DOHH2 (cell line): ENCODE data around the gene TGFB2.

ENCODE experiments used
- EZH2phosphoT487 ChIP-seq: fragments of 200-600 bp; sonication (generic); IDR thresholded peaks from 2 replicates; pipeline ENCODE4 v1.6.1; 2017; ENCODE audit warnings: borderline replicate concordance, mild to moderate bottlenecking, antibody characterized with exemption, low read length, moderate library complexity, mixed read lengths
- TF ChIP-seq, protein P1 (sequence below): fragments of 200-600 bp; sonication (generic); IDR thresholded peaks from one replicate; pipeline ENCODE4 v1.5.1; 2014; ENCODE audit warnings: antibody characterized with exemption, mild to moderate bottlenecking, low read depth, low read length; ENCODE audit not compliant: poor library complexity, severe bottlenecking

DNA sequence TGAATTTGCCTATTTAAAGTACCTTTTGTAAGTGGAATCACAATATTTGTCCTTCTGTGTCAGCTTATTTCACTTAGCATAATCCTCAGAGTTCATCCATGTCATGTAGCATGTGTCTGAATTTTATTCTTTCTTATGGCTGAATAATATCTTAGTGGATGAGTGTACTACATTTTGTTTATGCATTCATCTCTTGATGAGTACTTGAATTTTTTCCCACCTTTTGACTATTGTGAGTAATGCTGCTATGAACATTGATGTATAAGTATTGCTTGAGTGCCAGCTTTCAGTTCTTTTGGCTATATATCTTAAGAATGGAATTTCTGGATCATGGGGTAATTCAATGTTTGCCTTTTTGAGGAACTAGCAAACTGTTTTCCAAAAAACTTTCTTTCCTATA, 84.2 kb downstream of the TGFB2 start:
- TF ChIP-seq, protein P1, sequence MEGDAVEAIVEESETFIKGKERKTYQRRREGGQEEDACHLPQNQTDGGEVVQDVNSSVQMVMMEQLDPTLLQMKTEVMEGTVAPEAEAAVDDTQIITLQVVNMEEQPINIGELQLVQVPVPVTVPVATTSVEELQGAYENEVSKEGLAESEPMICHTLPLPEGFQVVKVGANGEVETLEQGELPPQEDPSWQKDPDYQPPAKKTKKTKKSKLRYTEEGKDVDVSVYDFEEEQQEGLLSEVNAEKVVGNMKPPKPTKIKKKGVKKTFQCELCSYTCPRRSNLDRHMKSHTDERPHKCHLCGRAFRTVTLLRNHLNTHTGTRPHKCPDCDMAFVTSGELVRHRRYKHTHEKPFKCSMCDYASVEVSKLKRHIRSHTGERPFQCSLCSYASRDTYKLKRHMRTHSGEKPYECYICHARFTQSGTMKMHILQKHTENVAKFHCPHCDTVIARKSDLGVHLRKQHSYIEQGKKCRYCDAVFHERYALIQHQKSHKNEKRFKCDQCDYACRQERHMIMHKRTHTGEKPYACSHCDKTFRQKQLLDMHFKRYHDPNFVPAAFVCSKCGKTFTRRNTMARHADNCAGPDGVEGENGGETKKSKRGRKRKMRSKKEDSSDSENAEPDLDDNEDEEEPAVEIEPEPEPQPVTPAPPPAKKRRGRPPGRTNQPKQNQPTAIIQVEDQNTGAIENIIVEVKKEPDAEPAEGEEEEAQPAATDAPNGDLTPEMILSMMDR: no peak
- TF ChIP-seq EZH2phosphoT487: no peak
